SK-MEL-5 (cell line): Measurements from ENCODE around the gene ADGRV1. TPM values are rescaled to one million over a fixed set of nuclear protein-coding genes. Genes with fewer than 3 reads are reported as not detected.
"Not testable (repeated sequence)": the region's sequence is repeated elsewhere in the genome, so short reads cannot be mapped to it uniquely, and the experiment has no call there.

Experiments used
- DNase-seq: peaks from one replicate; pipeline ENCODE4 v3.0.0-alpha.2; 2016; ENCODE audit warnings: low read depth, low spot score
- in situ Hi-C: cut with HindIII; loops from 2 replicates; pipeline ENCODE4 v1.10.0; 2016; ENCODE audit warnings: low sequenced_read_pairs, high pct_unique_total_duplicates, low pct_unique_long_range_greater_than_20kb
- total RNA-seq: library from RNA; depleted of rRNA; stranded (reverse); fragments of >200 nt; shearing (Covaris generic); gene quantifications from 2 replicates; pipeline ENCODE4 v1.2.3, GENCODE V29; 2014

ADGRV1 gene
- total RNA-seq, 1 experiment from 2014 or later: 0.58 TPM

DNA sequence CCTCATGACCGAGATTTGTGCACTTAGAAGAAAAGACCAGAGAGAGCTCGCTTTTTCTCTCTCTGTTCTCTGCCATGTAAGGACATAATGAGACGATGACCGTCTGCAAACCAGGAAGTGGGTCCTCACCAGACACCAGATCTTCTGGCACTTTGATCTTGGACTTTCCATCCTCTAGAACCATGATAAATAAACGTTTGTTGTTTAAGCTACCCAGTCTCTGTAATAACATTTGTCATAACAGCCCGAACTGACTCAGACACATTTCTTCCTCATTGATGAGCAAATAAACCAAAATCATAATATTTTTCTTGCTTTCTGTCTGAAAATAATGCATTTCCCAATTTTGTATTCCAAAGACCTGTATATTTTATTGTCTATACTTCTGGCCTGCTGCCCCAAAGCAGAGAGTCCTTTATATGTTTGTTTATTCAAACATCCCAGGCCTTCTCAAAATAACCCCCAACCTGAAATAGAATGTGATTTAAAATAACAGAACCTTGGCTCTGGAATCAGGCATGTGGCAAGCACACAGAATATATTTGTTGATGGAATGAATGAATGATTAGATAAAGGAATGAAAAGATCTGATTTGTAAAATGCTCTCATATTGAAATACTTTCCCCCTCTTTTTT lies 396.5 kb downstream of the ADGRV1 start:
- in situ Hi-C loops: no loop called here
- no peak for DNase-seq

DNA sequence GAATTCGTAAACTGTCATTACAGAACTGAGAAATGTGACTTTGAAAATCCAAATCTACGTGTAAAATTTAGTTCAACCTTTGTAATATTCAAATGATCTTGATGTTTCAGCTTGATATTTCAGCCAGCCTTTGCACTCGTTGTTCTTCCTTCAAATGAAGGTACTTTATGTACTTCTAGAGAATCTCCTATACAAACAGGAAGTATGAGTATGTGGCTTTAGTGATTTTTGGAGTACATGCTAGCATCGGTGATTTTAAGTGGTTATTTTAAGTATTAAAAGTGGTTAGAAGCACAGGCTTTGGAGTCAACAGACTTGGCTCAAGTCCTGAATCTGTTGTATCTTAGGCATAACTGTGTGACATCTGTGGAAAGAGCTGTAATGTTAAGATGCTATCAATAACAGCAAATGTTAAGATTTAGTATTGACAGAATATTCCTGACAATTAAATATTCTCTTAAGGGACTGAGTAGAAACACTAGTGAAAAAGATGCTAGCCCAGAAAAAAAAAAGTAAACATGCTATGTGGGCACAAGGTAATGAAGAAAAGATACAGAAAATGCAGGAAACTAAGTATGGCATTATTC lies 398.0 kb downstream of the ADGRV1 start:
- DNase-seq: no peak
- in situ Hi-C loops: no loop called here

DNA sequence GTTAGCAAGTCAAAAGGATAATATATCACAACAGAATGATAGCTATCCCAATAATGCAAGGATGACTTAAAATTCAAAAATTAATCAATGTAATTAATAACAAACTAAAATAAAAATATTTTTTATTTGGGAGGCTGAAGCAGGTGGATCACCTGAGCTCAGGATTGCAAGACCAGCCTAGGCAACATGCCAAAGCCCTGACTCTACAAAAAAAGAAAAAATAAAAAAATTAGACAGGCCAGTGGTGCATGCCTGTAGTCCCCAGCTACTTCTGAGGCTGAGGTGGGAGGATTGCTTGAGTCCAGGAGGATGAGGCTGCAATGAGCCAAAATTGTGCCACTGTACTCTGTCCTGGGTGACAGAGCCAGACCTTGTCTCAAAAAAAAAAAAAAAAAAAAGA lies 399.3 kb downstream of the ADGRV1 start:
- in situ Hi-C loops: no loop called here
- no peak for DNase-seq

DNA sequence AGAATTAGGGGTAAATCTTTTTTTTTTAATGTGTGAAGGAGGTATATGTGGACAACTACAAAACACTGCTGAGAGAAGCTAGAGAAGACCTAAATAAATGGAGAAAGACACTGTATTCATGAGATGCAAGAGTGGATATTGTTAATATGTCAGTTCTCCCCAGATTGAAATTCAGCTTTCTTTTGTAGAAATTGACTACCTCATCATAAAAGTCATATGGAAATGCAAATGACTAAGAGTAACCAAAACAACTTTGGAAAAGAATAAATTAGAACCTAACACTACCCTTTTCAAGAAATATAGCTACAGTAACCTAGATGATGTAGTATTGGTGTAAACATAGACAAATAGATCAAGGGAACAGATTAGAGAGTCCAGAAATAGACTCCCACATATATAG lies 400.7 kb downstream of the ADGRV1 start:
- in situ Hi-C loops: no loop called here
- no peak for DNase-seq

DNA sequence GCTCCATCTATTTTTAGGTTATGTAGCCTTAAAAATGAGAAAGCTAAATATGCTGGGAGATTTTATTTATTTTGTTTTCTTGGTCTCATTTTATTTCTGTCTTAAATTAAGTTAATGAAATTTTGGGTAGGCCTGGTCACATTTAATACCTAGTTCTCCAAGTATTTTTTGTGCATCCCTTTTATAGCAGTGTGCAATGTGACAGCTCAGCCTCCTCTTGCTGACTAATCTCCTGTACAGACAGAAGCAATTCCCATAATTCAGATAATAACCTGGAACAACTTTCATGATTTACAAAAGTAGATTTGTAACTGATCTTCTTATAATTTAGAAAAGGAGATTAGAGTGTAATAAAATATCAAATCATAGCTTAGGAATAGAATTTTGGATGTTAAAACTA lies 403.9 kb downstream of the ADGRV1 start:
- in situ Hi-C loops: no loop called here
- DNase-seq: no peak

DNA sequence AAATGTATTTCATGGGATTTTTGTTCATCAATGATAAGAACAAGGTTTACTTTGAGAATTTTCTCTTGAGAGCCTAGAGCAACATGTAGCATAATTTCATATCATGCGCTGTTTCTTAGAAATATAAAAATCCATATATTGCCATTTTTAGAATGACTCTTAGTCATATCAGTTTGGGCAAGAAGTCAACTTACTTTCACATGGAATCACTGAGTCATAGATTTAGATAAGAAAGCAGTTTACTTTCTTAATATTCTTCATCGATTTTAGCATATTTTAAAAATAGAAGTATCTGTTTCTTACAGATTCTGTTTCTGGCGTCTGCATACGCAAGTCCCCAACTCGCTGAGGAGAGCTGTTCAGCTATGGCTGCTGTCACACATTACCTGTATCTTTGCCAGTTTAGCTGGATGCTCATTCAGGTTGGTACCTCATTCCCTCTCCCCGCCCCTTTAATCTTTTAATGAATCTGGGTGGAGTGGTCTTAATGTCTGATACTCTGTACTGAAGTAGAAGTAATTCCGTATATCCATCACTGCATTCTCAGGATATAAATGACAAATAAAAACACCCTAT lies 406.6 kb downstream of the ADGRV1 start:
- in situ Hi-C loops: no loop called here
- DNase-seq: no peak

DNA sequence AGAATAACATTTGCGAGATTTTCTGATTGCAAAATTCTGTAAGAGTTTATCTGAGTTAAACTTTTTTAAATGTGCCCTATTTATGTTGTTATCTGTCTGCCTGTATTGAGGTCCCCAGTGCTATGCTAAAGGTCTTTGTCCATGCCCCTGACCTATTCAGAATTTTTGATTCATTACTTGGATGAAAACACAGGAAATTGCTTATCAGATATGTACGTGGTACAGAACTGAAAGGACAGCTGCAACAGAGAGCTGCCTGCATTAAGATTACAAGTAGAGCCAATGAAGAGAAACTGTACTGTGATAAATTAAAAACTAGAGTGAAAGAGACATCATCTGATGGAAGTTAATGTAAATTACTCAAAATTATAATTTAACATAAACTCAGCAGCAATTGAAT lies 408.8 kb downstream of the ADGRV1 start:
- in situ Hi-C loops: no loop called here
- no peak for DNase-seq

DNA sequence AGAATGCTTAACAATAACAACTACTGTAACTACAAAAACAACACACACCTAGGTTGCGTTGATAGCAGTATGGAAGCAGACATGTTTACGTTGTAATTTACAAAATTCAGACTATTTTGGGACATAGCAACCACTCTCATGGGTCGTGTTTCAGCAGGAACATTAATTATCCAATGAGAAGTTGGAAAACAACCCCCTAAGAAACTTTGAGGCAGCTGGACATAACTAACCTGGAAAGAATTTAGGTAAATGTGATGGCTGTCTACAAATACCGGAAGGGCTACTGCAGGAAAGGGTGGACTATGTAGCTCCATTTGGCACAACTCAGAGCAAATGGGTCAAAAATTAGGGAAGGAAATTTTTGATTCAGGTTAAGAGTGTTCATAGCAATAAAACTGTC lies 409.3 kb downstream of the ADGRV1 start:
- in situ Hi-C loops: no loop called here
- DNase-seq: no peak

DNA sequence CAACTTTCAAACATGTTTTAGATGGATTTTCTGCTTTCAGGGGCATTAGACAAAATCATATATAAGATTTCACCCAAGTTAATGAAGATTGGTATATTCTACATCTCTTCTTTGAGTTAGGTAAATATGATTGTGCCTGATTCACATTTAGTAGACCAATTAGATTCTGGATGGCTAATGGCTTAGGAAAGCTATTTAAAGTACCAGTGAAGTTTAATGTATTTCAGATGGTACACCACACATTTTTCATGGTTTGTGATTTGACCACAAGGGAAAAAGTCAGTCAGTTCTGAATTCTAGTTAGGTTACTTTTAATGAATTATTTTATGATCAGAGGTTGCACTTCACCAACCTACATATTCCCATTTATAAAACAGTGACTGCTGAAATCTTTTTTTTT lies 409.7 kb downstream of the ADGRV1 start:
- no peak for DNase-seq

DNA sequence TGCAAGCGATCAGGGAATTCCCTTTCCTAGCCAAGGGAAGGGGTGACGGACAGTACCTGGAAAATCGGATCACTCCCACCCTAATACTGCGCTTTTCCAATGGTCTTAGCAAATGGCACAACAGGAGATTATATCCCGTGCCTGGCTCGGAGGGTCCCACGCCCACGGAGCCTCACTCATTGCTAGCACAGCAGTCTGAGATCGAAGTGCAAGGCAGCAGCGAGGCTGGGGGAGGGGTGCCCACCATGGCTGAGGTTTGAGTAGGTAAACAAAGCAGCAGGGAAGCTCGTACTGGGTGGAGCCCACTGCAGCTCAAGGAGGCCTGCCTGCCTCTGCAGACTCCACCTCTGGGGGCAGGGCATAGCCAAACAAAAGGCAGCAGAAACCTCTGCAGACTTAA lies 411.3 kb downstream of the ADGRV1 start:
- in situ Hi-C loops, DNase-seq: not testable (repeated sequence)

More for the DNA sequence above, 409.7 kb downstream of the ADGRV1 start:
- in situ Hi-C loops: no loop called here

DNA sequence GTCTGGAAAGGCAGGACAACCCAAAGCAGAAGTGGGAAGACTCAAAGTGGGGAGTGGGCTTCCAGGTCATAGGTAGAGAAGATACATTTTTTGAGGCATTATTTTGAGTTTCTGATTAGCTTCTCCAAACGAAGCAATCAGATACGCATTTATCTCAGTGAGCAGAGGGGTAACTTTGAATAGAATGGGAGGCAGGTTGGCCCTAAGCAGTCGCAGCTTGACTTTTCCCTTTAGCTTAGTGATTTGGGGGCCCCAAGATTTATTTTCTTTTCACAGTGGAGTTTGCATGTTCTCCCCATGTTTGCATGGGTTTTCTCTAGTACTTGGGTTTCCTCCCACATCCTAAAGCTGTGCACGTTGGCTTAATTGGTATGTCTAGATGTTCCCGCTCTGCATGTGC lies 422.6 kb downstream of the ADGRV1 start:
- DNase-seq: no peak
- in situ Hi-C loops: no loop called here

DNA sequence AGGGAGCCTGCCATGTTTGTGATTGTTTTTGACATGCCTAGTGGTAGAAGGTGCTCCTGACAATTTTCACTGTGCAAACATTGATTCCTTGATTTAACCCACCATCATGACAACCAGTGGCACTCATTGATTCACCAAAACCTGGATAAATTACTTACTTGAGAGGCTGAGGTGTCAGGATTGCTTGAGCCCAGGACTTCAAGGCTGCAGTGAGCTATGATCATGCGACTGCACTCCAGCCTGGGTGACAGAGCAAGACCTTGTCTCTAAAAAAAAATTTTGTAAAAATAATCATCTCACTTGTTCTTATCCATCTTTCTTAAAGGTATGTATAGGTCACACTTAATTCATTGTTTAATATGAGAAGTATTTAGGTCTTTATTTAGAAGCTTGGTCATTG lies 423.2 kb downstream of the ADGRV1 start:
- DNase-seq: no peak
- in situ Hi-C loops: no loop called here

DNA sequence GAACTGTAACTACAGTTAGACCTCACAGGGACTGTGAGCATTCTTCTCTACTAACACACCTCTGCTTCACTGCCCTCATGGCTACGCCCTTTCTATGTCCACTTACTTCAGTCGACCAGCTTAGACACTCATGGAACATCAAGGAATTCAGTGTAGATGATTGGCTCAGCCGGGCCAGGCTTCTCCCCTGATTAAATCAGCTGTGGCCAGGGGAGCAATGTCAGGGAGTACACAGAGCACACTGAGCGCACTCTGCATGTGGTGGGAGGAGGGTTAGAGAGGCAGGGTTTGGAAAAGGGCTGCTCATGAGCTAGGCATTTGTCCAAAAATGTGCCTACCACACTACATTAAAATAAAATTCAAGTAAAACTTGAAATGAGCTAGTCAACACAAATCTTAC lies 424.0 kb downstream of the ADGRV1 start:
- no peak for DNase-seq
- in situ Hi-C loops: no loop called here

DNA sequence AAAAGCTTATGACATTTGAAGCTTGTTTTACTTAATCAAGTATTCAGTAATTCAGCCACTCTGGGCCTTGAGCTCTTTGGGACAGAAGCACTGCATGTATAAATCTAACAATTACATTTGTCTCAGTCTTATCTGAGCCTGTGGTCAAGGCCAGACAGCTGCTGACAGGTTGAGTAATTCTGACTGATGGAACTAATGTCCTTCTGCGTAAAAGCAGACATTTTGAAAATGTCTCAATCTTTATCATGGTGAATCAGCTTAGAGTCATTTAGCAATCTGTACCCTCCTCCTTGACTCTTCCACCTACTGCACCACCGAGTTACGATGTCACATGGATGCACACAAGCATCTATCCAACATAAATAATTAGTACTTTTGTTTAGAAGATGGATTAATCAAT lies 424.6 kb downstream of the ADGRV1 start:
- no peak for DNase-seq
- in situ Hi-C loops: no loop called here

DNA sequence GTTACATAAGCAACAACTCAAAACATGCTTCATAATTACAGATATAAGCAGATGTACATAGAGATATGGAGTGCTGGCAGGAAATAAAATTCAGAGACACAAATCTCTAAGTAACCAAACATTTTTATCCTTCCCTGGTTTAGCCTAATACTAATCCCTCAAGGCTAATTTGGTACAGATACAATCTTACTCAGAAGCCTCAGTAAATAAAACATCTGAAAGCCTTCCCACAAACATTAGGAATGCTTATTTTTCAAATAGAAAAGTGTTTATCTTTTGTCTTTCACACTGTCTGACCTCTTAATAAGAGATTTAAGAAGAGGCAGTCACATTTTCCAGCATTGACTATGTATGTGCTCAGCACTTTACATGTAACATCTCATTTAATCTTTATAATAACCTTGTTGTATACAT lies 425.1 kb downstream of the ADGRV1 start:
- in situ Hi-C loops: no loop called here
- DNase-seq: no peak

DNA sequence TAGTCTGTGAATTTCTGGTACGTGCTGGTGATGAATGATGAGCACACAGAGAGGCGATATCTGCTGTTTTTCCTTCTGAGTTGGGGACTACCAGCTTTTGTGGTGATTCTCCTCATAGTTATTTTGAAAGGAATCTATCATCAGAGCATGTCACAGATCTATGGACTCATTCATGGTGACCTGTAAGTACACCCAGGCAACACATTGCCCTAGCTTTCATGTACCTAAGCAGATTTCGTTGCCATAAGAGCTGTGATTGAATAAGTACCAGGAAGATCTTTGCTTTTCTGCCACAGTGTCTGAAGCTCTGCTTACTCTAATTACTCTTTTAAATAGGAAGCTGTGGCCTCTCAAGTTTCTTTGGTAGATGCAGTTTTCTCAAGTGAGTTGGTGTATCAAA lies 426.7 kb downstream of the ADGRV1 start:
- in situ Hi-C loops: no loop called here
- no peak for DNase-seq

DNA sequence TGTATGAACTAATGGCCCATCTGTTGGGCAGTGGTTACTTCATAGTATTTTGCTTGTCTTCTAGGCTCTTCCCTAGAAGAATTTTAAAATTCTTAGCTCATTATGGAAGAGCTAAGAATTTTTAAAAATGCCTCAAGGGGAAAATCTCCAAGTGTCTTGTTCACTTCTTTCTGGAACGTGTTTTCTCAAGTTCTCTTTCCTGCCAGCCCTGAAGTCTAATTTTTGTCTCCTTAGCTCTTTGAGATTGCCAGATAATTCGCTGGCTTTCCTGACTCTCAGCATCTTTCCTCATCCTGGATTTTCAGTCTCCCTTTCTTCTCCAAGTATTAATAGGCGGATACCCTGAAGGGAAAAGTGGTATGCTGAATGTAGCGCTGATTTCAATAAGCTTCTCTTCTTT lies 429.1 kb downstream of the ADGRV1 start:
- in situ Hi-C loops: no loop called here
- no peak for DNase-seq

DNA sequence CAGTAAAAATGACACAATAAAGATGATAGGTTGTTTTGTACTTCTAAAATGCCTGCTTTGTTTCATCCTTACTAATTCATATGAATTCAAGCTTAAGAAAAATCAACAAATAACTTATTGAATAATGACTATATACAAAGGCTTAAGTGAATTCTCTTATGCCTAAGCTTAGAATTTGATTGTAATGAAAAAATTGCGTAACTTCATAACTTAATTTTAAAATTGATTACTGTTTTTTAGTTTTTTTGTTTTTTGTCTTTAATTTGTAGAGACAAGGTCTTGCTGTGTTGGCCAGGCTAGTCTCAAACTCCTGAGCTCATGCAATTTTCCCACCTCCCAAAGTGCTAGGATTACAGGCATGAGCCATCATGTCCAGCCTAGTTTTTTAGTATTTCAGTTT lies 432.6 kb downstream of the ADGRV1 start:
- in situ Hi-C loops: no loop called here

DNA sequence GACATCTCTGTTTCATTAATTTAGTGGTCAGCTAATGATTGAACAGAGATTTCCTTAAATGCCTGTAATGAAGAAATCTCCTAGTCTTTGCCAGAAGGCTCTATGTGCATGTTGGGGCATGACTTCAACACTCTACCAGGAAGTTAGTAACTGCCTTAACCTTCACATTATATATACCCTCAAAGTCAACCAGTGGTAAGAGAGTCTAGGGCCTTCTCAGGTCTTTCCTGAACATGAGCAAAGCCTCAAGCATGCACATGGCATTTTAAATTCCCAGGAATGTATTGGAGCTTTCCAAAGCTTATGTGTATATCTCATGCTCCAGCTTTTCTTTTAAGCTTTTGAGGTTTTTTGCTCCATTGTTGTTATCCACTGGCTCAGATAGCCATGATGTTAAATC lies 436.2 kb downstream of the ADGRV1 start:
- no peak for DNase-seq
- in situ Hi-C loops: no loop called here

More for the DNA sequence above, 432.6 kb downstream of the ADGRV1 start:
- DNase-seq: no peak
